ENCODE results near the gene FOXP2. TPM values are rescaled to one million over a fixed set of nuclear protein-coding genes. Genes with fewer than 3 reads are reported as not detected.
"Not testable (repeated sequence)": the region's sequence is repeated elsewhere in the genome, so short reads cannot be mapped to it uniquely, and the experiment has no call there.

FOXP2 gene
- total RNA-seq, 1 experiment from 2014 or later = not detected

DNA sequence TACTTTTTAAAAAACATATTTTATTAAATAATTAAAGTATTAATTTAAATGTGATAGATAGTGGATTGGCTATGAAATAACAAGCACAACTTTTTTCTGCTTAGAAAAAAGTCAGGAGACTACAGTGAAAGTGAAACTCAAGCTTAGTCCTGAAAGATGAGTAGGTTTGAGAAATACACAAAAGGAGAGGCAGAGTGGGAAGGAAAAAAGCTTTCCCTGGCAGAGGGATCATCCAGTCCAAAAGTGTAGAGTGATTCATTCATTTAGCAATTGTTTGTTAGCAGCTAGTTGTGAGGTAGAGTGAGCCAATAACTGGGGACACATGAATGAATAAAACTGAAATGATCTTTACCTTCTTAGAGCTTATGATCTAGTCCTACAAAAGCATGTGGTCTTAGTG, 93.5 kb downstream of the FOXP2 start:
- Histone ChIP-seq H3K36me3 (ENCODE audit: control insufficient read depth, insufficient read depth, low read length) (no peaks in the 10 kb centered on the region), H3K4me1 (no peaks in the 10 kb centered on the region), H3K4me3 (ENCODE audit: low read depth, low read length) (no peak overlapping the region), H3K9me3 (no peaks in the 10 kb centered on the region), H3K27me3 (replicated peaks; ENCODE audit: control insufficient read depth, insufficient read depth, low read length) (no peaks in the 10 kb centered on the region)
- intact Hi-C loops (cut with micrococcal nuclease; ENCODE audit: unreplicated experiment) = no loop called here
- ChIA-PET CTCF (no interaction called here), POLR2A (no interaction called here)
- Mint-ChIP-seq H3K9me3 (ENCODE audit: unreplicated experiment) (no peaks in the 10 kb centered on the region), H3K27me3 (ENCODE audit: insufficient read depth, unreplicated experiment) (no peaks in the 10 kb centered on the region), H3K36me3 (ENCODE audit: insufficient read depth, unreplicated experiment) (no peaks in the 10 kb centered on the region), H3K27ac (ENCODE audit: unreplicated experiment) (no peak overlapping the region), H3K4me3 (ENCODE audit: unreplicated experiment) (no peak overlapping the region), H3K4me1 (ENCODE audit: low read depth, unreplicated experiment) (no peaks in the 10 kb centered on the region)
- no peak for DNase-seq
- BruUV-seq (replicated peaks) = no TSS peak
- TF ChIP-seq, protein P1, sequence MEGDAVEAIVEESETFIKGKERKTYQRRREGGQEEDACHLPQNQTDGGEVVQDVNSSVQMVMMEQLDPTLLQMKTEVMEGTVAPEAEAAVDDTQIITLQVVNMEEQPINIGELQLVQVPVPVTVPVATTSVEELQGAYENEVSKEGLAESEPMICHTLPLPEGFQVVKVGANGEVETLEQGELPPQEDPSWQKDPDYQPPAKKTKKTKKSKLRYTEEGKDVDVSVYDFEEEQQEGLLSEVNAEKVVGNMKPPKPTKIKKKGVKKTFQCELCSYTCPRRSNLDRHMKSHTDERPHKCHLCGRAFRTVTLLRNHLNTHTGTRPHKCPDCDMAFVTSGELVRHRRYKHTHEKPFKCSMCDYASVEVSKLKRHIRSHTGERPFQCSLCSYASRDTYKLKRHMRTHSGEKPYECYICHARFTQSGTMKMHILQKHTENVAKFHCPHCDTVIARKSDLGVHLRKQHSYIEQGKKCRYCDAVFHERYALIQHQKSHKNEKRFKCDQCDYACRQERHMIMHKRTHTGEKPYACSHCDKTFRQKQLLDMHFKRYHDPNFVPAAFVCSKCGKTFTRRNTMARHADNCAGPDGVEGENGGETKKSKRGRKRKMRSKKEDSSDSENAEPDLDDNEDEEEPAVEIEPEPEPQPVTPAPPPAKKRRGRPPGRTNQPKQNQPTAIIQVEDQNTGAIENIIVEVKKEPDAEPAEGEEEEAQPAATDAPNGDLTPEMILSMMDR (IDR thresholded peaks at IDR 0.05; ENCODE audit: insufficient read depth in 1 of 2, low read depth in 1 of 2, low read length in 1 of 2, severe bottlenecking in 1 of 2, unreplicated experiment in 1 of 2) = no peak

DNA sequence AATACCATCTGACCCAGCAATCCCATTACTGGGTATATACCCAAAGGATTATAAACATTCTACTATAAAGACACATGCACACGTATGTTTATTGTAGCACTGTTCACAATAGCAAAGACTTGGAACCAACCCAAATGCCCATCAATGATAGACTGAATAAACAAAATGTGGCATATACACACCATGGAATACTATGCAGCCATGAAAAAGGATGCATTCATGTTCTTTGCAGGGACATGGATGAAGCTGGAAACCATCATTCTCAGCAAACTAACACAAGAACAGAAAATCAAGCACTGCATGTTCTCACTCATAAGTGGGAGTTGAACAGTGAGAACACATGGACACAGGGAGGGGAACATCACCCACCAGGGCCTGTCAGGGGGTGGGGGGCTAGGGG, 96.2 kb downstream of the FOXP2 start:
- POLR2A ChIA-PET; H3K9me3 ChIP-seq; H3K36me3 Mint-ChIP-seq (ENCODE audit: insufficient read depth, unreplicated experiment); H3K4me3 ChIP-seq (ENCODE audit: low read depth, low read length); DNase-seq; H3K27ac Mint-ChIP-seq (ENCODE audit: unreplicated experiment); intact Hi-C loops (cut with micrococcal nuclease; ENCODE audit: unreplicated experiment); H3K4me1 ChIP-seq; H3K27me3 ChIP-seq (replicated peaks; ENCODE audit: control insufficient read depth, insufficient read depth, low read length); H3K36me3 ChIP-seq (ENCODE audit: control insufficient read depth, insufficient read depth, low read length); H3K27me3 Mint-ChIP-seq (ENCODE audit: insufficient read depth, unreplicated experiment); H3K4me3 Mint-ChIP-seq (ENCODE audit: unreplicated experiment); H3K9me3 Mint-ChIP-seq (ENCODE audit: unreplicated experiment); CTCF ChIA-PET; H3K4me1 Mint-ChIP-seq (ENCODE audit: low read depth, unreplicated experiment); BruUV-seq (replicated peaks): not testable (repeated sequence)

DNA sequence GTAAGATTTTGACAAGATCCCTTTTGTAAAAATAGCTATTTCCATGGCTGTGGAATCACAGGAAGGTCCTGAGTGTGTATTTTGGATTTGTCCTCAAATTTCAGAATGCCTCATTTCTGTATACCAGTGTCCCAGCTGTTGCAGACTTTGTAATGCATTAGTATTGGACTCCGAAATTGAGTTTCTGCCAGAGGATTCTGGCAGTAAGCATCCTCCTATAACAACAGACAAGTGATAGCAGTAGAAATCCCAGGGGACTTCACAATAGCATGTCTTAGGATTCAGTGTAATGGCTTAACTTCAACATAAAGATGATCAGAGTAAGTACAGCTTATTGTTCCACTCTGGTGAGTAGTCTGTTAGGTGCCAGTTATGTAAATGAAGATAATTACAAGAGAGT, 104.6 kb downstream of the FOXP2 start:
- DNase-seq = no peak
- Histone ChIP-seq H3K36me3 (ENCODE audit: control insufficient read depth, insufficient read depth, low read length) (no peaks in the 10 kb centered on the region), H3K9me3 (no peaks in the 10 kb centered on the region), H3K4me3 (ENCODE audit: low read depth, low read length) (no peak overlapping the region), H3K4me1 (no peaks in the 10 kb centered on the region), H3K27me3 (replicated peaks; ENCODE audit: control insufficient read depth, insufficient read depth, low read length) (no peaks in the 10 kb centered on the region)
- TF ChIP-seq, protein P1 (IDR thresholded peaks at IDR 0.05; ENCODE audit: insufficient read depth in 1 of 2, low read depth in 1 of 2, low read length in 1 of 2, severe bottlenecking in 1 of 2, unreplicated experiment in 1 of 2) = no peak
- H3K27ac Mint-ChIP-seq (ENCODE audit: unreplicated experiment) = no peak overlapping the region
- no peaks in the 10 kb centered on the region for H3K9me3 Mint-ChIP-seq (ENCODE audit: unreplicated experiment)
- no peaks in the 10 kb centered on the region for H3K27me3 Mint-ChIP-seq (ENCODE audit: insufficient read depth, unreplicated experiment)
- no peaks in the 10 kb centered on the region for H3K4me1 Mint-ChIP-seq (ENCODE audit: low read depth, unreplicated experiment)
- ChIA-PET CTCF (no interaction called here), POLR2A (no interaction called here)
- no peak overlapping the region for H3K4me3 Mint-ChIP-seq (ENCODE audit: unreplicated experiment)
- no peaks in the 10 kb centered on the region for H3K36me3 Mint-ChIP-seq (ENCODE audit: insufficient read depth, unreplicated experiment)
- intact Hi-C loops (cut with micrococcal nuclease; ENCODE audit: unreplicated experiment) = no loop called here
- BruUV-seq (replicated peaks) = no TSS peak

DNA sequence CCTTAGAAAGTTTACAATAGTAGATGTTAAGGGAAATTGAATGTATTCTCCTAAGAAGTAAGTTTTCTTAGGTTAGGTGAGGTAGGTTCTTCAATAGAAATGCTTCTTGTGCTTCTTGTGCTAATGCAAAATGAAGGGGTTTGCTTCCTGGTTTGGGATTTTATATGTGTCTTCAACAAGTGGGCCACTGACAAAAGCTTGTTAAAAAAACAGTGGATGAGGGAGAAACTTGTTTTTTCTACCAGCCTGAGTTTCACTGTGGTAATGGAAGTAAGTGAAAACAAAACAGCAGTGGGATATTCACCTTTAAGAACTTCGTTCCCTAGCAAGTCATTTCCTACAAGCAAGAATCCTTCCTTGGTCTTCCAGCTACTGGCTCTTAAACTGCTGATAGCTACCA, 107.5 kb downstream of the FOXP2 start:
- POLR2A ChIA-PET = no interaction called here
- H3K9me3 ChIP-seq = no peaks in the 10 kb centered on the region
- CTCF ChIA-PET = no interaction called here
- H3K4me3 Mint-ChIP-seq (ENCODE audit: unreplicated experiment) = no peak overlapping the region
- no peak overlapping the region for H3K27ac Mint-ChIP-seq (ENCODE audit: unreplicated experiment)
- no peaks in the 10 kb centered on the region for H3K4me1 ChIP-seq
- intact Hi-C loops (cut with micrococcal nuclease; ENCODE audit: unreplicated experiment) = no loop called here
- BruUV-seq (replicated peaks) = no TSS peak
- no peaks in the 10 kb centered on the region for H3K36me3 ChIP-seq (ENCODE audit: control insufficient read depth, insufficient read depth, low read length)
- H3K4me3 ChIP-seq (ENCODE audit: low read depth, low read length) = no peak overlapping the region
- H3K27me3 ChIP-seq (replicated peaks; ENCODE audit: control insufficient read depth, insufficient read depth, low read length) = no peaks in the 10 kb centered on the region
- no peaks in the 10 kb centered on the region for H3K27me3 Mint-ChIP-seq (ENCODE audit: insufficient read depth, unreplicated experiment)
- DNase-seq = no peak
- TF ChIP-seq, protein P1 (IDR thresholded peaks at IDR 0.05; ENCODE audit: insufficient read depth in 1 of 2, low read depth in 1 of 2, low read length in 1 of 2, severe bottlenecking in 1 of 2, unreplicated experiment in 1 of 2) = no peak
- H3K36me3 Mint-ChIP-seq (ENCODE audit: insufficient read depth, unreplicated experiment) = no peaks in the 10 kb centered on the region
- no peaks in the 10 kb centered on the region for H3K9me3 Mint-ChIP-seq (ENCODE audit: unreplicated experiment)
- no peaks in the 10 kb centered on the region for H3K4me1 Mint-ChIP-seq (ENCODE audit: low read depth, unreplicated experiment)

Measured in Caco-2 (cell line).